Mesenchymal stem cell (in vitro differentiated cells and primary cell): ENCODE measurements around the gene DNAJC15.

Experiments used
- DNase-seq: peaks from one replicate; pipeline ENCODE4 v3.0.0-alpha.2; 2013
- H2AFZ ChIP-seq: one replicate; pipeline ENCODE4 v1.6.1; 2013; ENCODE audit warnings: low read depth, mild to moderate bottlenecking, control low read depth, inconsistent platforms, low read length, moderate library complexity
- H2AK5ac ChIP-seq: 2 replicates; pipeline ENCODE4 v1.6.1; 2013; ENCODE audit warnings: low read length, moderate library complexity, mild to moderate bottlenecking, inconsistent platforms; ENCODE audit not compliant: severe bottlenecking
- H2BK120ac ChIP-seq: one replicate; pipeline ENCODE4 v1.6.1; 2013; ENCODE audit warnings: low read depth, mild to moderate bottlenecking, inconsistent platforms, low read length, moderate library complexity
- H2BK12ac ChIP-seq, 2 experiments: one replicate each; pipeline ENCODE4 v1.6.1; 2013; ENCODE audit warnings: inconsistent platforms in 2 of 2, low read length in 2 of 2, mild to moderate bottlenecking in 2 of 2, moderate library complexity in 2 of 2, control low read depth in 1 of 2
- H2BK15ac ChIP-seq: one replicate; pipeline ENCODE4 v1.6.1; 2013; ENCODE audit warnings: mild to moderate bottlenecking, low read depth, inconsistent platforms; ENCODE audit not compliant: poor library complexity, severe bottlenecking
- H2BK5ac ChIP-seq: 2 replicates; pipeline ENCODE4 v1.6.1; 2013; ENCODE audit warnings: low read depth, mild to moderate bottlenecking, low read length, control low read depth, inconsistent platforms; ENCODE audit not compliant: poor library complexity, severe bottlenecking
- H3K14ac ChIP-seq, 2 experiments: one replicate each; pipeline ENCODE4 v1.6.1; 2013; ENCODE audit warnings: inconsistent platforms in 2 of 2, low read length in 2 of 2, control low read depth in 1 of 2, mild to moderate bottlenecking in 1 of 2, moderate library complexity in 1 of 2
- H3K18ac ChIP-seq, 2 experiments: one replicate each; pipeline ENCODE4 v1.6.1; 2013; ENCODE audit warnings: inconsistent platforms in 2 of 2, low read length in 2 of 2, control low read depth in 1 of 2, low read depth in 1 of 2, mild to moderate bottlenecking in 1 of 2
- H3K23ac ChIP-seq, 2 experiments: one replicate each; pipeline ENCODE4 v1.6.1; 2013; ENCODE audit warnings: inconsistent platforms in 2 of 2, low read length in 2 of 2, mild to moderate bottlenecking in 2 of 2, moderate library complexity in 2 of 2, control low read depth in 1 of 2
- H3K27ac ChIP-seq: 2 replicates; pipeline ENCODE4 v1.5.1; 2013; ENCODE audit warnings: mild to moderate bottlenecking, moderate library complexity, low read length, control low read depth, inconsistent platforms; ENCODE audit not compliant: poor library complexity, severe bottlenecking
- H3K27me3 ChIP-seq, 2 experiments: 2 replicates each; pipeline versions ENCODE4 v1.6.1 to v1.7.0; 2013; ENCODE audit warnings: low read length in 2 of 2, mild to moderate bottlenecking in 2 of 2, moderate library complexity in 2 of 2, control low read depth in 1 of 2, inconsistent platforms in 1 of 2; ENCODE audit not compliant: control insufficient read depth in 1 of 2, insufficient read depth in 1 of 2
- H3K36me3 ChIP-seq, 2 experiments: 2 replicates each; pipeline versions ENCODE4 v1.6.1 to v1.7.0; 2013; ENCODE audit warnings: low read length in 2 of 2, control low read depth in 1 of 2, inconsistent platforms in 1 of 2, low read depth in 1 of 2, mild to moderate bottlenecking in 1 of 2; ENCODE audit not compliant: insufficient read depth in 2 of 2, control insufficient read depth in 1 of 2
- H3K4ac ChIP-seq, 2 experiments: one replicate each; pipeline ENCODE4 v1.6.1; 2013; ENCODE audit warnings: inconsistent platforms in 2 of 2, low read length in 2 of 2, mild to moderate bottlenecking in 2 of 2, moderate library complexity in 2 of 2, control low read depth in 1 of 2, low read depth in 1 of 2
- H3K4me1 ChIP-seq: 2 replicates; pipeline ENCODE4 v1.6.1; 2013; ENCODE audit warnings: low read depth, low read length, control low read depth; ENCODE audit not compliant: control insufficient read depth, insufficient read depth
- H3K4me2 ChIP-seq: 2 replicates; pipeline ENCODE4 v1.6.1; 2013; ENCODE audit warnings: low read length, mild to moderate bottlenecking, inconsistent platforms; ENCODE audit not compliant: poor library complexity, severe bottlenecking
- H3K4me3 ChIP-seq, 2 experiments: 2 replicates each; pipeline versions ENCODE4 v1.5.1 to v1.7.0; 2013; ENCODE audit warnings: low read length in 2 of 2, mild to moderate bottlenecking in 2 of 2, control low read depth in 1 of 2, low read depth in 1 of 2; ENCODE audit not compliant: insufficient read depth in 1 of 2
- H3K79me1 ChIP-seq: replicated peaks from 2 replicates; pipeline ENCODE4 v1.6.1; 2013; ENCODE audit warnings: mild to moderate bottlenecking, control low read depth, low read length, inconsistent platforms; ENCODE audit not compliant: poor library complexity, severe bottlenecking
- H3K9ac ChIP-seq: 2 replicates; pipeline ENCODE4 v1.7.0; 2013; ENCODE audit warnings: mild to moderate bottlenecking, low read length, moderate library complexity
- H3K9me3 ChIP-seq: 2 replicates; pipeline ENCODE4 v1.7.0; 2013; ENCODE audit warnings: mild to moderate bottlenecking, low read length; ENCODE audit not compliant: control insufficient read depth
- H4K8ac ChIP-seq: one replicate; pipeline ENCODE4 v1.6.1; 2013; ENCODE audit warnings: inconsistent platforms, mild to moderate bottlenecking, low read length, moderate library complexity
- H4K91ac ChIP-seq: one replicate; pipeline ENCODE4 v1.6.1; 2013; ENCODE audit warnings: mild to moderate bottlenecking, low read length, inconsistent platforms
- whole genome bisulfite sequencing: methylation state at CpG from one replicate; pipeline ENCODE4 v1.1.7; 2013; ENCODE audit warnings: mixed read lengths; 5-methylcytosine and 5-hydroxymethylcytosine counted together

Gene DNAJC15

GRCh38 chr13:43110036-43110435 lies 86.7 kb downstream of the DNAJC15 start:
- Histone ChIP-seq H3K9me3 (no peaks in the 10 kb centered on the region), H2AK5ac (no peak overlapping the region), H3K36me3 (no peaks in the 10 kb centered on the region), H2BK15ac (no peak overlapping the region), H3K18ac (no peak overlapping the region), H3K9ac (no peak overlapping the region), H2AFZ (no peak overlapping the region), H3K4me2 (no peak overlapping the region), H2BK120ac (no peak overlapping the region), H3K79me1 (no peaks in the 10 kb centered on the region), H2BK12ac (no peak overlapping the region), H3K27ac (no peak overlapping the region), H3K4me1 (no peaks in the 10 kb centered on the region), H2BK5ac (no peak overlapping the region), H3K23ac (no peak overlapping the region), H3K14ac (no peak overlapping the region), H3K27me3 (no peaks in the 10 kb centered on the region), H4K8ac (no peak overlapping the region), H3K4ac (no peak overlapping the region), H3K4me3 (no peak overlapping the region), H4K91ac (no peak overlapping the region)
- WGBS, result 89% methylated on average over 5 of the region's 5 CpGs
- DNase-seq, result no peak

GRCh38 chr13:43110658-43111057 lies 87.3 kb downstream of the DNAJC15 start:
- no peak overlapping the region for H3K4ac ChIP-seq
- H2BK12ac ChIP-seq, result no peak overlapping the region
- H2AFZ ChIP-seq, result no peak overlapping the region
- no peak overlapping the region for H3K4me3 ChIP-seq
- no peak overlapping the region for H2BK15ac ChIP-seq
- no peak overlapping the region for H4K8ac ChIP-seq
- H2AK5ac ChIP-seq, result no peak overlapping the region
- H3K14ac ChIP-seq, result no peak overlapping the region
- no peak overlapping the region for H3K18ac ChIP-seq
- no peak overlapping the region for H3K4me2 ChIP-seq
- no peak overlapping the region for H3K23ac ChIP-seq
- H3K36me3 ChIP-seq, result no peaks in the 10 kb centered on the region
- 95% methylated on average over 2 of the region's 2 CpGs for WGBS
- H2BK5ac ChIP-seq, result no peak overlapping the region
- no peak overlapping the region for H3K9ac ChIP-seq
- no peak overlapping the region for H2BK120ac ChIP-seq
- H3K79me1 ChIP-seq, result no peaks in the 10 kb centered on the region
- no peaks in the 10 kb centered on the region for H3K9me3 ChIP-seq
- DNase-seq, result no peak
- H4K91ac ChIP-seq, result no peak overlapping the region
- no peaks in the 10 kb centered on the region for H3K27me3 ChIP-seq
- H3K27ac ChIP-seq, result no peak overlapping the region
- no peaks in the 10 kb centered on the region for H3K4me1 ChIP-seq

GRCh38 chr13:43111559-43112400 lies 88.4 kb downstream of the DNAJC15 start:
- 97% methylated on average over 5 of the region's 7 CpGs for WGBS
- H4K8ac ChIP-seq, result no peak overlapping the region

GRCh38 chr13:43113603-43114002 lies 90.2 kb downstream of the DNAJC15 start:
- Histone ChIP-seq H4K91ac (no peak overlapping the region), H2AK5ac (no peak overlapping the region), H3K4ac (no peak overlapping the region), H2BK15ac (no peak overlapping the region), H3K27me3 (no peaks in the 10 kb centered on the region), H2AFZ (no peak overlapping the region), H3K4me3 (no peak overlapping the region), H3K9me3 (no peaks in the 10 kb centered on the region), H4K8ac (no peak overlapping the region), H2BK5ac (no peak overlapping the region), H3K4me2 (no peak overlapping the region), H2BK12ac (no peak overlapping the region), H3K36me3 (no peaks in the 10 kb centered on the region), H3K14ac (no peak overlapping the region), H3K4me1 (no peaks in the 10 kb centered on the region), H3K18ac (no peak overlapping the region), H2BK120ac (no peak overlapping the region), H3K79me1 (no peaks in the 10 kb centered on the region), H3K9ac (no peak overlapping the region), H3K27ac (no peak overlapping the region), H3K23ac (no peak overlapping the region)
- no CpG with 5 or more reads among the region's 1 CpG for WGBS
- peak; percentile 75 for DNase-seq

More at GRCh38 chr13:43111559-43112400, 88.4 kb downstream of the DNAJC15 start:
- Histone ChIP-seq H3K27ac (no peak overlapping the region), H2AK5ac (no peak overlapping the region), H2AFZ (no peak overlapping the region), H2BK15ac (no peak overlapping the region), H3K36me3 (no peaks in the 10 kb centered on the region), H3K4ac (no peak overlapping the region), H3K9ac (no peak overlapping the region), H2BK12ac (no peak overlapping the region), H3K79me1 (no peaks in the 10 kb centered on the region), H3K4me2 (no peak overlapping the region), H3K23ac (no peak overlapping the region), H3K18ac (no peak overlapping the region), H4K91ac (no peak overlapping the region), H3K14ac (no peak overlapping the region), H3K4me3 (no peak overlapping the region), H3K4me1 (no peaks in the 10 kb centered on the region), H2BK5ac (no peak overlapping the region), H3K27me3 (no peaks in the 10 kb centered on the region), H2BK120ac (no peak overlapping the region), H3K9me3 (no peaks in the 10 kb centered on the region)
- no peak for DNase-seq
